ENCODE results near the gene INTU. TPM values are rescaled to one million over a fixed set of nuclear protein-coding genes. Genes with fewer than 3 reads are reported as not detected.

The INTU gene
- total RNA-seq, 4 donors from 2014 or later, result 3.6 to 7.7 (median 5.5) TPM

- no peak for TF ChIP-seq CTCF (IDR thresholded peaks at IDR 0.05; ENCODE audit: low read depth)
Observed at GRCh38 chr4:127775843-127776242, 143.1 kb downstream of the INTU start.

Other genes with a start within 250 kb of the INTU start
- not detected for gene SLC25A31, start 97.4 kb downstream of the INTU start, total RNA-seq
- 1 to 10 TPM in 3 of 4 donors, under 1 TPM in 1; 0.88 to 1.6 (median 1.3) TPM for gene HSPA4L, start 149.4 kb downstream of the INTU start, total RNA-seq
- 1 to 10 TPM; 3.1 to 7.8 (median 4.6) TPM for gene PLK4, start 247.9 kb downstream of the INTU start, total RNA-seq